GM19395 (cell line): Measurements from ENCODE around the gene FBXL15.
A peak's percentile ranks its signal among the peaks of the same experiment; 100 is the strongest.
"Not testable (repeated sequence)": the region's sequence is repeated elsewhere in the genome, so short reads cannot be mapped to it uniquely, and the experiment has no call there.

Experiments
- ATAC-seq: cut with Tn5 transposase; IDR thresholded peaks from one replicate; pipeline ENCODE4 v1.9.1; 2021; ENCODE audit warnings: mild to moderate bottlenecking, moderate library complexity; ENCODE audit not compliant: unreplicated experiment

Gene FBXL15

GRCh38 chr10:102452672-102453340 is 32.2 kb downstream of the FBXL15 start:
- no peak for ATAC-seq

- no peak for ATAC-seq
Observed at GRCh38 chr10:102453502-102453901, 32.9 kb downstream of the FBXL15 start.

GRCh38 chr10:102454662-102455487 is 34.2 kb downstream of the FBXL15 start:
- ATAC-seq: not testable (repeated sequence)

GRCh38 chr10:102455893-102456471 is 35.3 kb downstream of the FBXL15 start:
- no peak for ATAC-seq

GRCh38 chr10:102457591-102458150 is 37.0 kb downstream of the FBXL15 start:
- no peak for ATAC-seq

- no peak for ATAC-seq
Observed at GRCh38 chr10:102458656-102459055, 38.0 kb downstream of the FBXL15 start.

- ATAC-seq: peak; percentile 37
Observed at GRCh38 chr10:102460836-102461186, 40.2 kb downstream of the FBXL15 start.

GRCh38 chr10:102461187-102462054 is 40.8 kb downstream of the FBXL15 start:
- peak; percentile 80 for ATAC-seq

GRCh38 chr10:102462512-102463054 is 41.9 kb downstream of the FBXL15 start:
- ATAC-seq: no peak

GRCh38 chr10:102463983-102464382 is 43.3 kb downstream of the FBXL15 start:
- no peak for ATAC-seq

- ATAC-seq: no peak
Observed at GRCh38 chr10:102465466-102465865, 44.8 kb downstream of the FBXL15 start.

GRCh38 chr10:102467318-102467717 is 46.7 kb downstream of the FBXL15 start:
- ATAC-seq: no peak

- no peak for ATAC-seq
Observed at GRCh38 chr10:102467971-102468438, 47.4 kb downstream of the FBXL15 start.

GRCh38 chr10:102468683-102469082 is 48.0 kb downstream of the FBXL15 start:
- no peak for ATAC-seq

- no peak for ATAC-seq
Observed at GRCh38 chr10:102470579-102471546, 50.2 kb downstream of the FBXL15 start.
